MCF 10A (cell line): Measurements from ENCODE around the gene ZNF488. TPM values are rescaled to one million over a fixed set of nuclear protein-coding genes. Genes with fewer than 3 reads are reported as not detected.

ENCODE experiments used
- BruUV-seq: library from RNA; stranded (reverse); fragments of 400-500 nt; replicated peaks from 2 replicates; lab custom pipeline; 2021; lab: Mats Ljungman, UMichigan
- CTCF ChIA-PET: fragments of 300-600 bp; sonication (Branson Sonifier 250); formaldehyde crosslinking; extraction: SDS; loops from one replicate; lab custom pipeline; 2021; ENCODE audit warnings: antibody characterized with exemption, inconsistent platforms; lab: Yijun Ruan, JAX
- POLR2A ChIA-PET: fragments of 300-600, 350-650 bp; sonication (Branson Sonifier 250); formaldehyde crosslinking; extraction: SDS; loops from one replicate; lab custom pipeline; 2020; ENCODE audit warnings: antibody characterized with exemption, inconsistent platforms; lab: Yijun Ruan, JAX
- DNase-seq: peaks from one replicate; pipeline ENCODE4 v3.0.0-alpha.2; 2018; ENCODE audit not compliant: unreplicated experiment
- H3K27ac Mint-ChIP-seq: one replicate; pipeline ENCODE4 v1.8.0; 2022; ENCODE audit warnings: mild to moderate bottlenecking, low read depth, mixed read lengths; ENCODE audit not compliant: unreplicated experiment
- H3K27me3 Mint-ChIP-seq: one replicate; pipeline ENCODE4 v1.8.0; 2022; ENCODE audit warnings: mixed read lengths; ENCODE audit not compliant: insufficient read depth, unreplicated experiment
- H3K36me3 Mint-ChIP-seq: one replicate; pipeline ENCODE4 v1.8.0; 2022; ENCODE audit warnings: mild to moderate bottlenecking, moderate library complexity, mixed read lengths; ENCODE audit not compliant: insufficient read depth, unreplicated experiment
- H3K4me1 Mint-ChIP-seq: one replicate; pipeline ENCODE4 v1.8.0; 2022; ENCODE audit warnings: mixed read lengths; ENCODE audit not compliant: insufficient read depth, unreplicated experiment
- H3K4me3 Mint-ChIP-seq: one replicate; pipeline ENCODE4 v1.8.0; 2022; ENCODE audit warnings: mild to moderate bottlenecking, moderate library complexity, mixed read lengths; ENCODE audit not compliant: unreplicated experiment
- H3K9me3 Mint-ChIP-seq: one replicate; pipeline ENCODE4 v1.8.0; 2022; ENCODE audit warnings: mixed read lengths; ENCODE audit not compliant: unreplicated experiment
- CTCF ChIP-seq: fragments of 200-600 bp; IDR thresholded peaks from one replicate; pipeline ENCODE4 v1.8.0; 2022; ENCODE audit warnings: antibody characterized with exemption, mild to moderate bottlenecking; ENCODE audit not compliant: unreplicated experiment
- intact Hi-C: fragments of 100-400 bp; cut with micrococcal nuclease; formaldehyde crosslinking; loops from 2 replicates; pipeline ENCODE4 v1.14.1; 2022
- total RNA-seq: library from RNA; stranded (reverse); gene quantifications from 2 replicates; pipeline ENCODE4 v1.2.3, GENCODE V29; 2022

Gene ZNF488
- total RNA-seq, 1 experiment from 2014 or later = 0.12 TPM

- H3K36me3 Mint-ChIP-seq = no peaks in the 10 kb centered on the region
- BruUV-seq = no TSS peak
These were observed 25.0 kb downstream of the ZNF488 start for GRCh38 chr10:47359101-47359500.

GRCh38 chr10:47358457-47358856, 25.6 kb downstream of the ZNF488 start:
- Mint-ChIP-seq H3K27ac (no peak overlapping the region), H3K4me3 (no peak overlapping the region), H3K36me3 (no peaks in the 10 kb centered on the region), H3K4me1 (no peaks in the 10 kb centered on the region), H3K27me3 (no peaks in the 10 kb centered on the region), H3K9me3 (no peaks in the 10 kb centered on the region)
- TF ChIP-seq CTCF = no peak
- no TSS peak for BruUV-seq
- intact Hi-C loops = no loop called here
- DNase-seq = no peak
- CTCF ChIA-PET = interaction anchor here (0.8 to 6.4 kb wide), 4 partner anchors 14 to 334 kb away, joined by 3 to 48 read pairs (median 8); no protein-coding TSS in a partner anchor
- POLR2A ChIA-PET = no interaction called here

More at GRCh38 chr10:47359101-47359500, 25.0 kb downstream of the ZNF488 start:
- H3K4me1 Mint-ChIP-seq = no peaks in the 10 kb centered on the region
- ChIA-PET POLR2A (no interaction called here), CTCF (interaction anchor here (1.3 to 6.4 kb wide), 5 partner anchors 14 to 334 kb away, joined by 3 to 48 read pairs (median 11); no protein-coding TSS in a partner anchor)
- H3K9me3 Mint-ChIP-seq = no peaks in the 10 kb centered on the region
- no peaks in the 10 kb centered on the region for H3K27me3 Mint-ChIP-seq
- no peak for TF ChIP-seq CTCF
- no peak for DNase-seq
- no peak overlapping the region for H3K4me3 Mint-ChIP-seq
- H3K27ac Mint-ChIP-seq = no peak overlapping the region
- intact Hi-C loops = no loop called here

GRCh38 chr10:47357911-47358310, 26.2 kb downstream of the ZNF488 start:
- POLR2A ChIA-PET = no interaction called here
- Mint-ChIP-seq H3K4me1 (no peaks in the 10 kb centered on the region), H3K27ac (no peak overlapping the region), H3K4me3 (no peak overlapping the region), H3K36me3 (no peaks in the 10 kb centered on the region), H3K27me3 (no peaks in the 10 kb centered on the region), H3K9me3 (no peaks in the 10 kb centered on the region)
- no peak for DNase-seq
- TF ChIP-seq CTCF = no peak
- intact Hi-C loops = no loop called here
- BruUV-seq = no TSS peak
- CTCF ChIA-PET = interaction anchor here (0.8 to 6.4 kb wide), 3 partner anchors 15 to 333 kb away, joined by 3 to 48 read pairs (median 11); no protein-coding TSS in a partner anchor

GRCh38 chr10:47357131-47357582, 26.9 kb downstream of the ZNF488 start:
- no peaks in the 10 kb centered on the region for H3K36me3 Mint-ChIP-seq
- H3K4me3 Mint-ChIP-seq = no peak overlapping the region
- H3K27ac Mint-ChIP-seq = no peak overlapping the region
- BruUV-seq = no TSS peak
- CTCF ChIA-PET = interaction anchor here (2.4 kb wide), 1 partner anchor 332 kb away, joined by 11 read pairs; no protein-coding TSS in a partner anchor
- intact Hi-C loops = no loop called here
- POLR2A ChIA-PET = no interaction called here
- H3K9me3 Mint-ChIP-seq = no peaks in the 10 kb centered on the region
- H3K4me1 Mint-ChIP-seq = no peaks in the 10 kb centered on the region
- DNase-seq = no peak
- no peaks in the 10 kb centered on the region for H3K27me3 Mint-ChIP-seq
- no peak for TF ChIP-seq CTCF
